Dorsolateral prefrontal cortex (tissue), 118 donors: ENCODE measurements around the gene CPEB1. TPM values are rescaled to one million over a fixed set of nuclear protein-coding genes. Genes with fewer than 3 reads are reported as not detected.

Experiments used
- total RNA-seq, 120 experiments: library from RNA; stranded (reverse); gene quantifications; one replicate each; pipeline versions ENCODE4 v1.2.3 to v1.2.4, GENCODE V29; 2022

Gene CPEB1
- total RNA-seq, 120 experiments from 2014 or later = 36.0 to 80.0 (median 62.0) TPM

Other genes with a start within 250 kb of the CPEB1 start
- 10 to 100 TPM in 2 of 120 experiments, 1 to 10 TPM in 118; 2.1 to 11.6 (median 5.2) TPM for gene GOLGA6L9, start 217.5 kb downstream of the CPEB1 start, total RNA-seq
- 100 to 1,000 TPM; 255 to 518 (median 371) TPM for gene RPS17, start 106.9 kb downstream of the CPEB1 start, total RNA-seq
- gene AP3B2, start 62.5 kb upstream of the CPEB1 start, total RNA-seq = 100 to 1,000 TPM in 116 of 120 experiments, 10 to 100 TPM in 4; 55.6 to 298 (median 178) TPM
- under 1 TPM in 8 of 120 experiments, not detected in 112; 0.04 to 0.31 (median 0.13) TPM for gene FSD2, start 158.7 kb upstream of the CPEB1 start, total RNA-seq
- gene WHAMM, start 162.3 kb upstream of the CPEB1 start, total RNA-seq = 10 to 100 TPM in 89 of 120 experiments, 1 to 10 TPM in 31; 7.8 to 16.0 (median 11.1) TPM